K562 (cell line): Measurements from ENCODE around the gene KHNYN. TPM values are rescaled to one million over a fixed set of nuclear protein-coding genes. Genes with fewer than 3 reads are reported as not detected.

ENCODE experiments used
- ATAC-seq: fragments of 200-7000 bp; cut with Tn5 transposase; 3 replicates; pipeline ENCODE4 v1.9.1; 2020; ENCODE audit warnings: moderate library complexity
- BruUV-seq: library from RNA; stranded (reverse); fragments of 400-500 nt; replicated peaks from 2 replicates; lab custom pipeline; 2021; lab: Mats Ljungman, UMichigan
- CTCF ChIA-PET: fragments of 300-600 bp; formaldehyde crosslinking; extraction: SDS; loops from one replicate; lab custom pipeline; 2021; ENCODE audit warnings: low intra/inter-chr PET ratio; lab: Yijun Ruan, JAX
- POLR2A ChIA-PET: fragments of 300-600, 350-650 bp; sonication (Branson Sonifier 250); formaldehyde crosslinking; extraction: SDS; loops from one replicate; lab custom pipeline; 2021; ENCODE audit warnings: antibody characterized with exemption, inconsistent platforms; lab: Yijun Ruan, JAX
- DNase-seq, 4 experiments: peaks; one replicate each; pipeline versions ENCODE4 v3.0.0 to v3.0.0-alpha.2; 2011 to 2018; ENCODE audit warnings: low spot score in 3 of 4, mixed read lengths in 3 of 4; ENCODE audit errors: extremely low read depth in 1 of 4
- FAIRE-seq: peaks from 2 replicates; lab custom pipeline; 2011; peaks lifted over from hg19 to GRCh38; lab: Jason Lieb, UNC
- H2AFZ ChIP-seq: 2 replicates; pipeline ENCODE4 v1.6.0; 2011; ENCODE audit warnings: low read depth, low read length, control low read depth, inconsistent platforms
- H3K27ac ChIP-seq: fragments of 200-600 bp; 3 replicates; pipeline ENCODE4 v1.8.0; 2011; ENCODE audit warnings: low read depth, mild to moderate bottlenecking, control low read depth, inconsistent platforms, low read length, moderate library complexity, mixed read lengths; ENCODE audit errors: extremely low read depth
- H3K27me3 ChIP-seq, 2 experiments: fragments of 300-600 bp in 1 of 2; 2 replicates in 1 of 2; 3 replicates in 1 of 2; pipeline versions ENCODE4 v1.6.0 to v1.8.0; 2011; ENCODE audit warnings: inconsistent platforms in 2 of 2, low read length in 2 of 2, mild to moderate bottlenecking in 1 of 2, mixed read lengths in 1 of 2, moderate library complexity in 1 of 2; ENCODE audit not compliant: control insufficient read depth in 2 of 2, insufficient read depth in 2 of 2
- H3K36me3 ChIP-seq: fragments of 300-600 bp; 3 replicates; pipeline ENCODE4 v1.8.0; 2011; ENCODE audit warnings: mild to moderate bottlenecking, low read length, inconsistent platforms; ENCODE audit not compliant: control insufficient read depth, insufficient read depth
- H3K4me1 ChIP-seq, 2 experiments: fragments of 200-600 bp in 1 of 2; replicated peaks in 1 of 2; 2 replicates in 1 of 2; 3 replicates in 1 of 2; pipeline versions ENCODE4 v1.5.1 to v1.8.0; 2011; ENCODE audit warnings: inconsistent platforms in 2 of 2, low read length in 2 of 2, mild to moderate bottlenecking in 1 of 2, mixed read lengths in 1 of 2, moderate library complexity in 1 of 2; ENCODE audit not compliant: control insufficient read depth in 2 of 2, insufficient read depth in 2 of 2
- H3K4me2 ChIP-seq: 2 replicates; pipeline ENCODE4 v1.6.1; 2011; ENCODE audit warnings: low read length, control low read depth, inconsistent platforms, mixed read lengths; ENCODE audit not compliant: insufficient read depth
- H3K4me3 ChIP-seq: fragments of 200-600 bp; sonication (generic), shearing (Covaris generic); 2 replicates; pipeline ENCODE4 v1.5.1; 2016; ENCODE audit warnings: control low read depth, inconsistent platforms
- H3K79me2 ChIP-seq: fragments of 200-600 bp; 3 replicates; pipeline ENCODE4 v1.8.0; 2011; ENCODE audit warnings: low read length, inconsistent platforms; ENCODE audit not compliant: control insufficient read depth, insufficient read depth
- H3K9ac ChIP-seq, 2 experiments: 2 replicates each; pipeline versions ENCODE4 v1.6.0 to v1.6.1; 2011; ENCODE audit warnings: low read depth in 2 of 2, low read length in 2 of 2, control low read depth in 1 of 2, inconsistent platforms in 1 of 2, mild to moderate bottlenecking in 1 of 2, mixed read lengths in 1 of 2; ENCODE audit not compliant: insufficient read depth in 1 of 2
- H3K9me1 ChIP-seq: one replicate; pipeline ENCODE4 v1.6.0; 2011; ENCODE audit warnings: inconsistent platforms, mild to moderate bottlenecking, low read length, moderate library complexity; ENCODE audit not compliant: control insufficient read depth, insufficient read depth
- H3K9me3 ChIP-seq: replicated peaks from 2 replicates; pipeline ENCODE4 v1.5.1; 2011; ENCODE audit warnings: low read depth, low read length, inconsistent platforms; ENCODE audit not compliant: control insufficient read depth, insufficient read depth
- H4K20me1 ChIP-seq: replicated peaks from 2 replicates; pipeline ENCODE4 v1.6.1; 2011; ENCODE audit warnings: low read length, inconsistent platforms, mixed read lengths; ENCODE audit not compliant: control insufficient read depth, insufficient read depth
- CREBBP ChIP-seq: IDR thresholded peaks from one replicate; pipeline ENCODE4 v1.6.1; 2012; ENCODE audit warnings: low read depth, mild to moderate bottlenecking, control low read depth, inconsistent platforms, low read length
- CTBP1 ChIP-seq: fragments of 450-650 bp; IDR thresholded peaks from 2 replicates; pipeline ENCODE4 v1.6.1; 2016; ENCODE audit warnings: borderline replicate concordance
- FIP1L1 ChIP-seq: fragments of 200-400 bp; formaldehyde crosslinking; IDR thresholded peaks from 2 replicates; pipeline ENCODE4 v1.6.1; 2018; ENCODE audit warnings: mild to moderate bottlenecking, low read depth, low read length; ENCODE audit not compliant: poor library complexity, severe bottlenecking
- HMG20A ChIP-seq: fragments of 450-650 bp; formaldehyde crosslinking; conservative IDR thresholded peaks from 2 replicates; pipeline ENCODE4 v1.4.0; 2020; ENCODE audit warnings: mild to moderate bottlenecking, mixed read lengths
- PHF8 ChIP-seq: fragments of 200-600 bp; sonication (generic); IDR thresholded peaks from 2 replicates; pipeline ENCODE4 v1.6.1; 2012; ENCODE audit warnings: mixed run types, mild to moderate bottlenecking, inconsistent platforms, low read length, moderate library complexity, borderline replicate concordance
- RBFOX2 ChIP-seq: fragments of 200-400 bp; formaldehyde crosslinking; IDR thresholded peaks from 2 replicates; pipeline ENCODE4 v1.6.1; 2017; ENCODE audit warnings: low read depth, mild to moderate bottlenecking, low read length, moderate library complexity
- SMARCA4 ChIP-seq: fragments of 450-650 bp; IDR thresholded peaks from 2 replicates; pipeline ENCODE4 v1.6.1; 2016
- ZFP1 ChIP-seq: fragments of 450-650 bp; formaldehyde crosslinking; IDR thresholded peaks from 2 replicates; pipeline ENCODE4 v1.4.0; 2020; ENCODE audit warnings: mild to moderate bottlenecking, mixed read lengths
- ZKSCAN1 ChIP-seq: fragments of 150-350 bp; IDR thresholded peaks from 2 replicates; pipeline ENCODE4 v1.6.1; 2016; ENCODE audit warnings: low read depth, low read length
- ZNF146 ChIP-seq: IDR thresholded peaks from one replicate; pipeline ENCODE4 v1.6.1; 2018; ENCODE audit warnings: missing compliant biosample characterization; ENCODE audit not compliant: unreplicated experiment
- WGBS: fragments of 100-300 bp; shearing (Covaris generic); methylation state at CpG from one replicate; pipeline ENCODE4 v1.1.6; 2016; ENCODE audit warnings: low coverage, mixed read lengths; ENCODE audit not compliant: insufficient coverage; ENCODE audit errors: missing lambda C conversion rate; 5-methylcytosine and 5-hydroxymethylcytosine counted together
- in situ Hi-C: fragments of 300-500 bp; cut with MboI; formaldehyde crosslinking; loops from 4 replicates; pipeline ENCODE4 v1.15.0; 2018; ENCODE audit warnings: inconsistent platforms, mixed read lengths
- intact Hi-C: fragments of 100-400 bp; cut with micrococcal nuclease; formaldehyde crosslinking; loops from 2 replicates; pipeline ENCODE4 v1.14.2; 2022
- polyA plus RNA-seq, 8 experiments: library from polyadenylated mRNA; depleted of rRNA in 4 of 8; stranded (reverse) in 5 of 8; unstranded in 3 of 8; fragments of >200 nt; fragmentation: Nextera tagmentation in 2 of 8; fragmentation: Illumina TruSeq in 1 of 8; extraction: Ambion mirVana in 2 of 8; extraction: Trizol in 1 of 8; gene quantifications; 2 replicates each; pipeline versions ENCODE4 v1.2.1 to v1.2.3, GENCODE V29; 2011 to 2014; ENCODE audit warnings: inconsistent platforms in 1 of 8, missing spikeins in 1 of 8
- total RNA-seq, 7 experiments: library from RNA; depleted of rRNA in 6 of 7; stranded (reverse); fragments of >200 nt in 6 of 7; fragmentation: Illumina TruSeq in 2 of 7; extraction: Trizol in 2 of 7; gene quantifications; 2 replicates each; pipeline versions ENCODE4 v1.2.1 to v1.2.3, GENCODE V29; 2011 to 2021; ENCODE audit warnings: low replicate concordance in 1 of 7
- TF ChIP-seq, protein P1 (sequence below): sonication (generic); formaldehyde crosslinking; IDR thresholded peaks from 2 replicates; pipeline ENCODE4 v1.8.1; 2023; ENCODE audit warnings: missing genetic modification reagents, mild to moderate bottlenecking, borderline replicate concordance
- TF ChIP-seq, protein P2 (sequence below): sonication (generic); formaldehyde crosslinking; IDR thresholded peaks from 2 replicates; pipeline ENCODE4 v1.8.1; 2022; ENCODE audit warnings: missing genetic modification reagents
- TF ChIP-seq, protein P3 (sequence below): sonication (generic); formaldehyde crosslinking; IDR thresholded peaks from 2 replicates; pipeline ENCODE4 v1.8.0; 2023; ENCODE audit warnings: mild to moderate bottlenecking, missing genetic modification reagents

The KHNYN gene
- total and polyA plus RNA-seq, 9 of the 15 experiments (the other 6 are each of a cell fraction or from before 2014, with no cell fraction given): 0.76 to 26.0 (median 14.1) TPM

DNA sequence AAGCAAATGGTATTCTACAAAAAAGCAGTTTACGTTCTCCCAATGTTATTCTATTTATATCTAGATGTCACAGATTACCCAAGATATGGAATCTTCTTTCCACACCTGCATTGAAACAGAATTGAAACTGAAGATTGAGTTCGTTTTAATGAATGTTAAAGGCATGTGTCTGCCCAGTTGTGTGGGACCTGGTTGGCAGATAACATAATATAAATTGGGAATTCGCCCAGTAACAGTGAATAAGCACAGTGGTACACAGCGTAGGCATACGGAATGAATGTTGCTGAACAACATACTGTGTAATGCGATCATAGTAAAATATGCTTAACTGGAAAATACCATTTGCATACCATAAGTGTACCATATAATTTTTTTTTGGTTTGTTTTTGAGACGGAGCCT lies 4.3 kb downstream of the KHNYN start:
- Histone ChIP-seq H3K79me2 (peaks cover 12% of the 10 kb centered on the region), H3K9ac (no peak overlapping the region), H3K36me3 (peaks cover 46% of the 10 kb centered on the region; the same call in 2 of the 3 replicates), H3K9me3 (no peaks in the 10 kb centered on the region), H4K20me1 (peaks cover 5% of the 10 kb centered on the region; the same call in 1 of the 2 replicates), H3K27me3 (no peaks in the 10 kb centered on the region), H3K4me1 (peaks cover 15 to 33% of the 10 kb centered on the region in 2 experiments), H3K9me1 (peaks cover 3% of the 10 kb centered on the region), H3K4me3 (no peak overlapping the region), H3K27ac (no peak overlapping the region), H2AFZ (no peak overlapping the region), H3K4me2 (no peak overlapping the region)
- BruUV-seq: no TSS peak
- in situ Hi-C loops (loop anchor here (5.0 to 10.0 kb wide), 3 partner anchors 102 to 379 kb away; partner anchors contain the start of genes CARMIL3 and TINF2), intact Hi-C loops (no loop called here)
- POLR2A ChIA-PET: interaction anchor here (1.2 to 1.7 kb wide), 2 partner anchors 56 to 133 kb away, joined by 4 read pairs; no protein-coding TSS in a partner anchor
- DNase-seq: no peak
- FAIRE-seq: no peak
- 74% methylated on average over 7 of the region's 7 CpGs for WGBS
- CTCF ChIA-PET: no interaction called here
- no peak for ATAC-seq
- TF ChIP-seq ZKSCAN1: no peak
- TF ChIP-seq FIP1L1: no peak
- TF ChIP-seq SMARCA4: no peak
- no peak for TF ChIP-seq ZFP1 (CRISPR knock-in tag)
- TF ChIP-seq, protein P1, sequence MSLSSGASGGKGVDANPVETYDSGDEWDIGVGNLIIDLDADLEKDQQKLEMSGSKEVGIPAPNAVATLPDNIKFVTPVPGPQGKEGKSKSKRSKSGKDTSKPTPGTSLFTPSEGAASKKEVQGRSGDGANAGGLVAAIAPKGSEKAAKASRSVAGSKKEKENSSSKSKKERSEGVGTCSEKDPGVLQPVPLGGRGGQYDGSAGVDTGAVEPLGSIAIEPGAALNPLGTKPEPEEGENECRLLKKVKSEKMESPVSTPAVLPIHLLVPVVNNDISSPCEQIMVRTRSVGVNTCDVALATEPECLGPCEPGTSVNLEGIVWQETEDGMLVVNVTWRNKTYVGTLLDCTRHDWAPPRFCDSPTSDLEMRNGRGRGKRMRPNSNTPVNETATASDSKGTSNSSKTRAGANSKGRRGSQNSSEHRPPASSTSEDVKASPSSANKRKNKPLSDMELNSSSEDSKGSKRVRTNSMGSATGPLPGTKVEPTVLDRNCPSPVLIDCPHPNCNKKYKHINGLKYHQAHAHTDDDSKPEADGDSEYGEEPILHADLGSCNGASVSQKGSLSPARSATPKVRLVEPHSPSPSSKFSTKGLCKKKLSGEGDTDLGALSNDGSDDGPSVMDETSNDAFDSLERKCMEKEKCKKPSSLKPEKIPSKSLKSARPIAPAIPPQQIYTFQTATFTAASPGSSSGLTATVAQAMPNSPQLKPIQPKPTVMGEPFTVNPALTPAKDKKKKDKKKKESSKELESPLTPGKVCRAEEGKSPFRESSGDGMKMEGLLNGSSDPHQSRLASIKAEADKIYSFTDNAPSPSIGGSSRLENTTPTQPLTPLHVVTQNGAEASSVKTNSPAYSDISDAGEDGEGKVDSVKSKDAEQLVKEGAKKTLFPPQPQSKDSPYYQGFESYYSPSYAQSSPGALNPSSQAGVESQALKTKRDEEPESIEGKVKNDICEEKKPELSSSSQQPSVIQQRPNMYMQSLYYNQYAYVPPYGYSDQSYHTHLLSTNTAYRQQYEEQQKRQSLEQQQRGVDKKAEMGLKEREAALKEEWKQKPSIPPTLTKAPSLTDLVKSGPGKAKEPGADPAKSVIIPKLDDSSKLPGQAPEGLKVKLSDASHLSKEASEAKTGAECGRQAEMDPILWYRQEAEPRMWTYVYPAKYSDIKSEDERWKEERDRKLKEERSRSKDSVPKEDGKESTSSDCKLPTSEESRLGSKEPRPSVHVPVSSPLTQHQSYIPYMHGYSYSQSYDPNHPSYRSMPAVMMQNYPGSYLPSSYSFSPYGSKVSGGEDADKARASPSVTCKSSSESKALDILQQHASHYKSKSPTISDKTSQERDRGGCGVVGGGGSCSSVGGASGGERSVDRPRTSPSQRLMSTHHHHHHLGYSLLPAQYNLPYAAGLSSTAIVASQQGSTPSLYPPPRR (CRISPR knock-in tag): no peak
- TF ChIP-seq, protein P2, sequence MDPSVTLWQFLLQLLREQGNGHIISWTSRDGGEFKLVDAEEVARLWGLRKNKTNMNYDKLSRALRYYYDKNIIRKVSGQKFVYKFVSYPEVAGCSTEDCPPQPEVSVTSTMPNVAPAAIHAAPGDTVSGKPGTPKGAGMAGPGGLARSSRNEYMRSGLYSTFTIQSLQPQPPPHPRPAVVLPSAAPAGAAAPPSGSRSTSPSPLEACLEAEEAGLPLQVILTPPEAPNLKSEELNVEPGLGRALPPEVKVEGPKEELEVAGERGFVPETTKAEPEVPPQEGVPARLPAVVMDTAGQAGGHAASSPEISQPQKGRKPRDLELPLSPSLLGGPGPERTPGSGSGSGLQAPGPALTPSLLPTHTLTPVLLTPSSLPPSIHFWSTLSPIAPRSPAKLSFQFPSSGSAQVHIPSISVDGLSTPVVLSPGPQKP (CRISPR knock-in tag): no peak
- TF ChIP-seq RBFOX2: no peak
- TF ChIP-seq, protein P3, sequence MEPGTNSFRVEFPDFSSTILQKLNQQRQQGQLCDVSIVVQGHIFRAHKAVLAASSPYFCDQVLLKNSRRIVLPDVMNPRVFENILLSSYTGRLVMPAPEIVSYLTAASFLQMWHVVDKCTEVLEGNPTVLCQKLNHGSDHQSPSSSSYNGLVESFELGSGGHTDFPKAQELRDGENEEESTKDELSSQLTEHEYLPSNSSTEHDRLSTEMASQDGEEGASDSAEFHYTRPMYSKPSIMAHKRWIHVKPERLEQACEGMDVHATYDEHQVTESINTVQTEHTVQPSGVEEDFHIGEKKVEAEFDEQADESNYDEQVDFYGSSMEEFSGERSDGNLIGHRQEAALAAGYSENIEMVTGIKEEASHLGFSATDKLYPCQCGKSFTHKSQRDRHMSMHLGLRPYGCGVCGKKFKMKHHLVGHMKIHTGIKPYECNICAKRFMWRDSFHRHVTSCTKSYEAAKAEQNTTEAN (CRISPR knock-in tag): no peak
- no peak for TF ChIP-seq HMG20A
- no peak for TF ChIP-seq ZNF146 (CRISPR knock-in tag)
- TF ChIP-seq PHF8: no peak
- no peak for TF ChIP-seq CTBP1
- TF ChIP-seq CREBBP: no peak
